SK-N-SH (cell line): ENCODE data around the gene NKX2-2. TPM values are rescaled to one million over a fixed set of nuclear protein-coding genes. Genes with fewer than 3 reads are reported as not detected.

ENCODE experiments used
- CTCF ChIA-PET: fragments of 300-600, 350-600 bp; formaldehyde crosslinking; extraction: SDS; loops from one replicate; lab custom pipeline; 2021; lab: Yijun Ruan, JAX
- POLR2A ChIA-PET: fragments of 350-600 bp; sonication (Branson Sonifier 250); formaldehyde crosslinking; extraction: SDS; loops from one replicate; lab custom pipeline; 2020; ENCODE audit warnings: antibody characterized with exemption, inconsistent platforms; lab: Yijun Ruan, JAX
- DNase-seq: peaks from one replicate; pipeline ENCODE4 v3.0.0; 2012
- H2AFZ ChIP-seq: fragments of 200-600 bp; sonication (generic); 2 replicates; pipeline ENCODE4 v1.8.1; 2016; ENCODE audit warnings: antibody characterized with exemption, mild to moderate bottlenecking, low read depth
- H3F3A ChIP-seq: fragments of 200-600 bp; sonication (generic); replicated peaks from 2 replicates; pipeline ENCODE3; 2016; ENCODE audit warnings: antibody characterized with exemption, mild to moderate bottlenecking; ENCODE audit not compliant: insufficient read depth
- H3K27ac ChIP-seq, 2 experiments: fragments of 200-500 bp in 1 of 2; fragments of 200-600 bp in 1 of 2; sonication (Bioruptor generic) in 1 of 2; sonication (generic), shearing (Covaris generic) in 1 of 2; 2 replicates each; pipeline versions ENCODE4 v1.5.1 to v1.6.1; 2014 to 2016; ENCODE audit warnings: low read depth in 2 of 2, inconsistent platforms in 1 of 2, low read length in 1 of 2, mild to moderate bottlenecking in 1 of 2, mixed read lengths in 1 of 2
- H3K27me3 ChIP-seq: fragments of 200-600 bp; sonication (generic), shearing (Covaris generic); 2 replicates; pipeline ENCODE4 v1.6.1; 2016; ENCODE audit warnings: mixed run types; ENCODE audit not compliant: insufficient read depth
- H3K36me3 ChIP-seq, 2 experiments: fragments of 200-500 bp in 1 of 2; fragments of 200-600 bp in 1 of 2; sonication (Bioruptor generic) in 1 of 2; sonication (generic) in 1 of 2; replicated peaks in 1 of 2; 2 replicates each; pipeline versions ENCODE3 to v1.5.1; 2014 to 2016; ENCODE audit warnings: low read length in 1 of 2, mild to moderate bottlenecking in 1 of 2; ENCODE audit not compliant: insufficient read depth in 2 of 2, control insufficient read depth in 1 of 2
- H3K4me1 ChIP-seq, 2 experiments: fragments of 200-500 bp in 1 of 2; fragments of 200-600 bp in 1 of 2; sonication (Bioruptor generic) in 1 of 2; sonication (generic), shearing (Covaris generic) in 1 of 2; 2 replicates each; pipeline versions ENCODE4 v1.5.1 to v1.6.1; 2014 to 2016; ENCODE audit warnings: low read depth in 1 of 2, low read length in 1 of 2, mixed run types in 1 of 2; ENCODE audit not compliant: insufficient read depth in 2 of 2, control insufficient read depth in 1 of 2
- H3K4me2 ChIP-seq: fragments of 200-600 bp; sonication (generic), shearing (Covaris generic); 2 replicates; pipeline ENCODE4 v1.6.1; 2017; ENCODE audit warnings: mixed run types
- H3K4me3 ChIP-seq, 2 experiments: fragments of 200-500 bp in 1 of 2; fragments of 200-600 bp in 1 of 2; sonication (Bioruptor generic) in 1 of 2; sonication (generic), shearing (Covaris generic) in 1 of 2; 2 replicates each; pipeline versions ENCODE4 v1.5.1 to v1.8.1; 2014 to 2016; ENCODE audit warnings: low read depth in 2 of 2, inconsistent platforms in 1 of 2, low read length in 1 of 2, mild to moderate bottlenecking in 1 of 2, mixed read lengths in 1 of 2, moderate library complexity in 1 of 2
- H3K79me2 ChIP-seq: fragments of 200-600 bp; sonication (generic); 2 replicates; pipeline ENCODE4 v1.8.1; 2017; ENCODE audit warnings: mild to moderate bottlenecking; ENCODE audit not compliant: insufficient read depth
- H3K9ac ChIP-seq: fragments of 200-600 bp; sonication (generic); 2 replicates; pipeline ENCODE4 v1.6.1; 2017; ENCODE audit warnings: mixed run types
- H3K9me2 ChIP-seq: fragments of 200-600 bp; sonication (generic); 2 replicates; pipeline ENCODE4 v1.6.1; 2017; ENCODE audit warnings: mixed run types
- H3K9me3 ChIP-seq: fragments of 200-600 bp; sonication (generic); 2 replicates; pipeline ENCODE4 v1.6.1; 2017; ENCODE audit warnings: mixed run types, mild to moderate bottlenecking, moderate library complexity
- H4K20me1 ChIP-seq: fragments of 200-600 bp; sonication (generic); 2 replicates; pipeline ENCODE4 v1.6.1; 2017; ENCODE audit warnings: mild to moderate bottlenecking, mixed run types; ENCODE audit not compliant: insufficient read depth
- ELF1 ChIP-seq: IDR thresholded peaks from 2 replicates; pipeline ENCODE4 v1.4.0; 2012
- FOSL2 ChIP-seq: IDR thresholded peaks from 2 replicates; pipeline ENCODE4 v1.4.0; 2012; ENCODE audit warnings: low read depth, mild to moderate bottlenecking, moderate library complexity, borderline replicate concordance
- FOXM1 ChIP-seq: IDR thresholded peaks from 2 replicates; pipeline ENCODE4 v1.4.0; 2012; ENCODE audit warnings: low read depth, mild to moderate bottlenecking
- GATA2 ChIP-seq: sonication (generic); formaldehyde crosslinking; IDR thresholded peaks from 2 replicates; pipeline ENCODE4 v1.5.0; 2020; ENCODE audit warnings: mild to moderate bottlenecking, missing genetic modification reagents
- JUND ChIP-seq: IDR thresholded peaks from 2 replicates; pipeline ENCODE4 v1.4.0; 2012
- REST ChIP-seq: IDR thresholded peaks from 2 replicates; pipeline ENCODE4 v1.6.1; 2012; ENCODE audit warnings: mild to moderate bottlenecking, low read depth, low read length, moderate library complexity
- SMC3 ChIP-seq: IDR thresholded peaks from 2 replicates; pipeline ENCODE4 v1.6.1; 2012; ENCODE audit warnings: low read depth, low read length, improper control_type of control experiment
- TAF1 ChIP-seq: IDR thresholded peaks from 2 replicates; pipeline ENCODE4 v1.6.1; 2012; ENCODE audit warnings: low read depth, mild to moderate bottlenecking, low read length, moderate library complexity, borderline replicate concordance
- TEAD4 ChIP-seq: IDR thresholded peaks from 2 replicates; pipeline ENCODE4 v1.4.0; 2012; ENCODE audit warnings: mild to moderate bottlenecking, borderline replicate concordance; ENCODE audit not compliant: insufficient read depth
- ZBTB33 ChIP-seq: IDR thresholded peaks from 2 replicates; pipeline ENCODE4 v1.4.0; 2012; ENCODE audit warnings: low read depth, borderline replicate concordance
- WGBS: methylation state at CpG from one replicate; pipeline ENCODE4 v1.1.6; 2017; ENCODE audit warnings: low lambda C conversion rate; 5-methylcytosine and 5-hydroxymethylcytosine counted together
- polyA plus RNA-seq, 3 experiments: library from polyadenylated mRNA; depleted of rRNA; stranded (reverse); fragments of >200 nt; gene quantifications; 2 replicates each; pipeline ENCODE4 v1.2.3, GENCODE V29; 2012
- TF ChIP-seq, protein P1 (sequence below): IDR thresholded peaks from 2 replicates; pipeline ENCODE4; 2012
- TF ChIP-seq, protein P2 (sequence below): IDR thresholded peaks from 2 replicates; pipeline ENCODE4 v1.4.0; 2012; ENCODE audit warnings: low read depth

The NKX2-2 gene
- polyA plus RNA-seq, 1 of the 3 experiments (the other 2 are of a cell fraction) = not detected

- H3K36me3 ChIP-seq = no peaks in the 10 kb centered on the region
- no peaks in the 10 kb centered on the region for H3K9me3 ChIP-seq
- no peak for DNase-seq
- H3K79me2 ChIP-seq = no peaks in the 10 kb centered on the region
- ChIA-PET POLR2A (no interaction called here), CTCF (no interaction called here)
- no peak overlapping the region for H3K4me2 ChIP-seq
- H3K9ac ChIP-seq = no peak overlapping the region
- TF ChIP-seq FOXM1 (no peak), SMC3 (no peak), REST (no peak), ZBTB33 (no peak), FOSL2 (no peak), ELF1 (no peak), TEAD4 (no peak), GATA2 (CRISPR knock-in tag) (no peak), TAF1 (no peak), JUND (no peak)
- TF ChIP-seq, protein P1, sequence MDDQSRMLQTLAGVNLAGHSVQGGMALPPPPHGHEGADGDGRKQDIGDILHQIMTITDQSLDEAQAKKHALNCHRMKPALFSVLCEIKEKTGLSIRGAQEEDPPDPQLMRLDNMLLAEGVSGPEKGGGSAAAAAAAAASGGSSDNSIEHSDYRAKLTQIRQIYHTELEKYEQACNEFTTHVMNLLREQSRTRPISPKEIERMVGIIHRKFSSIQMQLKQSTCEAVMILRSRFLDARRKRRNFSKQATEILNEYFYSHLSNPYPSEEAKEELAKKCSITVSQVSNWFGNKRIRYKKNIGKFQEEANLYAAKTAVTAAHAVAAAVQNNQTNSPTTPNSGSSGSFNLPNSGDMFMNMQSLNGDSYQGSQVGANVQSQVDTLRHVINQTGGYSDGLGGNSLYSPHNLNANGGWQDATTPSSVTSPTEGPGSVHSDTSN = no peak
- TF ChIP-seq, protein P2, sequence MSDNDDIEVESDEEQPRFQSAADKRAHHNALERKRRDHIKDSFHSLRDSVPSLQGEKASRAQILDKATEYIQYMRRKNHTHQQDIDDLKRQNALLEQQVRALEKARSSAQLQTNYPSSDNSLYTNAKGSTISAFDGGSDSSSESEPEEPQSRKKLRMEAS = no peak
- peaks cover 19% of the 10 kb centered on the region; the same call in 1 of the 2 replicates for H3K27me3 ChIP-seq
- no peak overlapping the region for H2AFZ ChIP-seq
- H3F3A ChIP-seq = no peaks in the 10 kb centered on the region
- H3K4me3 ChIP-seq = no peak overlapping the region
- WGBS = 2% methylated on average over 2 of the region's 2 CpGs
- no peak overlapping the region for H3K27ac ChIP-seq
- no peaks in the 10 kb centered on the region for H3K4me1 ChIP-seq
- no peaks in the 10 kb centered on the region for H3K9me2 ChIP-seq
- no peaks in the 10 kb centered on the region for H4K20me1 ChIP-seq
Observed at GRCh38 chr20:21464916-21465315, 48.9 kb downstream of the NKX2-2 start.

Other genes with a start within 250 kb of the NKX2-2 start
- gene XRN2, start 210.7 kb downstream of the NKX2-2 start, polyA plus RNA-seq (2012; rRNA removed) = 44.5 and 56.5 TPM in 2 replicates
- not detected in 2 replicates for gene NKX2-4, start 116.5 kb downstream of the NKX2-2 start, polyA plus RNA-seq (2012; rRNA removed)
- not detected in 2 replicates for gene PAX1, start 191.6 kb upstream of the NKX2-2 start, polyA plus RNA-seq (2012; rRNA removed)